Parathyroid adenoma (tissue), 2 donors: Measurements from ENCODE around the gene RNF222.
A peak's percentile ranks its signal among the peaks of the same experiment; 100 is the strongest.
"Not testable (repeated sequence)": the region's sequence is repeated elsewhere in the genome, so short reads cannot be mapped to it uniquely, and the experiment has no call there.

ENCODE experiments used
- H2AFZ ChIP-seq: fragments of 300-600 bp; sonication (generic); one replicate; pipeline ENCODE4 v1.7.0; 2017; ENCODE audit warnings: antibody characterized with exemption, mild to moderate bottlenecking
- H3K27ac ChIP-seq: fragments of 300-600 bp; sonication (generic); one replicate; pipeline ENCODE4 v1.7.0; 2017
- H3K27me3 ChIP-seq: fragments of 300-600 bp; sonication (generic); one replicate; pipeline ENCODE4 v1.7.0; 2017; ENCODE audit warnings: low read length; ENCODE audit not compliant: control insufficient read depth, insufficient read depth
- H3K36me3 ChIP-seq: fragments of 300-600 bp; sonication (generic); one replicate; pipeline ENCODE4 v1.7.0; 2017; ENCODE audit warnings: low read length; ENCODE audit not compliant: control insufficient read depth, insufficient read depth
- H3K4me1 ChIP-seq: fragments of 300-600 bp; sonication (generic); one replicate; pipeline ENCODE4 v1.7.0; 2017; ENCODE audit warnings: control low read depth
- H3K4me2 ChIP-seq: fragments of 300-600 bp; sonication (generic); one replicate; pipeline ENCODE4 v1.7.0; 2017; ENCODE audit warnings: low read length
- H3K4me3 ChIP-seq: fragments of 300-600 bp; sonication (generic); one replicate; pipeline ENCODE4 v1.7.0; 2017; ENCODE audit warnings: low read depth, low read length
- H3K79me2 ChIP-seq: fragments of 300-600 bp; sonication (generic); one replicate; pipeline ENCODE4 v1.7.0; 2017; ENCODE audit warnings: control low read depth
- H3K9ac ChIP-seq: fragments of 300-600 bp; sonication (generic); one replicate; pipeline ENCODE4 v1.7.0; 2017; ENCODE audit warnings: mild to moderate bottlenecking
- H3K9me3 ChIP-seq: fragments of 300-600 bp; sonication (generic); one replicate; pipeline ENCODE4 v1.7.0; 2017; ENCODE audit warnings: low read length; ENCODE audit not compliant: control insufficient read depth
- CTCF ChIP-seq: fragments of 300-600 bp; sonication (generic); IDR thresholded peaks from one replicate; pipeline ENCODE4 v1.7.0; 2017; ENCODE audit warnings: antibody characterized with exemption, mild to moderate bottlenecking
- donor health status: primary hyperparathyroidism.

RNF222 gene

GRCh38 chr17:8383143-8383822 is 14.3 kb downstream of the RNF222 start, which contains the start of gene RPL26:
Gene RPL26, minus strand, starts transcription at chr17:8383193. Its CDS starts 883 bp downstream, at chr17:8382310.
- H3K27ac ChIP-seq, result peak within 1 kb of the TSS; percentile 72
- H2AFZ ChIP-seq, result peak within 1 kb of the TSS; percentile 88
- peak; percentile 99 for TF ChIP-seq CTCF
- H3K4me2 ChIP-seq, result peak within 1 kb of the TSS; percentile 89
- H3K36me3 ChIP-seq, result no peaks in the 10 kb centered on the region
- peaks cover 15% of the 10 kb centered on the region for H3K4me1 ChIP-seq
- H3K4me3 ChIP-seq, result peak within 1 kb of the TSS; percentile 86
- H3K9me3 ChIP-seq, result no peaks in the 10 kb centered on the region
- H3K9ac ChIP-seq, result peak within 1 kb of the TSS; percentile 9
- H3K79me2 ChIP-seq, result peaks cover 10% of the 10 kb centered on the region
- H3K27me3 ChIP-seq, result no peaks in the 10 kb centered on the region

- no peaks in the 10 kb centered on the region for H3K9me3 ChIP-seq
- peaks cover 15% of the 10 kb centered on the region for H3K4me1 ChIP-seq
- peak overlapping the region; percentile 88 for H2AFZ ChIP-seq
- no peak for TF ChIP-seq CTCF
- H3K4me2 ChIP-seq, result peak overlapping the region; percentile 89
- H3K36me3 ChIP-seq, result no peaks in the 10 kb centered on the region
- H3K27me3 ChIP-seq, result no peaks in the 10 kb centered on the region
- peak overlapping the region; percentile 86 for H3K4me3 ChIP-seq
- peaks cover 10% of the 10 kb centered on the region for H3K79me2 ChIP-seq
- peak overlapping the region; percentile 72 for H3K27ac ChIP-seq
- H3K9ac ChIP-seq, result peak overlapping the region; percentile 9
Observed at GRCh38 chr17:8382880-8383142, 14.8 kb downstream of the RNF222 start.

GRCh38 chr17:8382052-8382879 is 15.4 kb downstream of the RNF222 start:
- H3K9me3 ChIP-seq, result no peaks in the 10 kb centered on the region
- peaks cover 15% of the 10 kb centered on the region for H3K4me1 ChIP-seq
- peak overlapping the region; percentile 88 for H2AFZ ChIP-seq
- H3K36me3 ChIP-seq, result no peaks in the 10 kb centered on the region
- peak overlapping the region; percentile 89 for H3K4me2 ChIP-seq
- peak overlapping the region; percentile 86 for H3K4me3 ChIP-seq
- H3K9ac ChIP-seq, result peak overlapping the region; percentile 9
- TF ChIP-seq CTCF, result no peak
- H3K27ac ChIP-seq, result peak overlapping the region; percentile 72
- H3K79me2 ChIP-seq, result peaks cover 10% of the 10 kb centered on the region
- H3K27me3 ChIP-seq, result no peaks in the 10 kb centered on the region

GRCh38 chr17:8380049-8380448 is 17.6 kb downstream of the RNF222 start:
- no peaks in the 10 kb centered on the region for H3K36me3 ChIP-seq
- H3K79me2 ChIP-seq, result peaks cover 10% of the 10 kb centered on the region
- H3K27ac ChIP-seq, result no peak overlapping the region
- H3K9me3 ChIP-seq, result no peaks in the 10 kb centered on the region
- peaks cover 15% of the 10 kb centered on the region for H3K4me1 ChIP-seq
- no peak overlapping the region for H3K9ac ChIP-seq
- no peak overlapping the region for H2AFZ ChIP-seq
- no peak overlapping the region for H3K4me3 ChIP-seq
- H3K4me2 ChIP-seq, result no peak overlapping the region
- no peaks in the 10 kb centered on the region for H3K27me3 ChIP-seq
- TF ChIP-seq CTCF, result no peak

GRCh38 chr17:8378117-8378516 is 19.5 kb downstream of the RNF222 start:
- H3K27ac ChIP-seq, H3K36me3 ChIP-seq, H3K27me3 ChIP-seq, H3K4me2 ChIP-seq, H2AFZ ChIP-seq, H3K4me3 ChIP-seq, H3K9me3 ChIP-seq, H3K9ac ChIP-seq: not testable (repeated sequence)
- peaks cover 12% of the 10 kb centered on the region for H3K4me1 ChIP-seq
- peaks cover 13% of the 10 kb centered on the region for H3K79me2 ChIP-seq
